Measurements from ENCODE around the gene HERC3. TPM values are rescaled to one million over a fixed set of nuclear protein-coding genes. Genes with fewer than 3 reads are reported as not detected.
"Not testable (repeated sequence)": the region's sequence is repeated elsewhere in the genome, so short reads cannot be mapped to it uniquely, and the experiment has no call there.

HERC3 gene
- total and polyA plus RNA-seq, 4 donors = 5.1 to 22.1 (median 10.0) TPM

GRCh38 chr4:88606832-88607231 lies 14.6 kb downstream of the HERC3 start:
- no peak for DNase-seq (ENCODE audit: low spot score)
- H3K4me3 ChIP-seq (ENCODE audit: low read depth in 1 of 3, low read length in 3 of 3) = no peak overlapping the region
- 99% methylated on average over 1 of the region's 1 CpG for WGBS
- no peak overlapping the region for H3K9ac ChIP-seq (ENCODE audit: low read depth in 1 of 2, low read length in 2 of 2)
- H3K36me3 ChIP-seq (ENCODE audit: control insufficient read depth in 4 of 4, insufficient read depth in 3 of 4, low read depth in 1 of 4, low read length in 3 of 4) = peaks cover 0 to 17% (median 6%) of the 10 kb centered on the region in 4 donors
- TF ChIP-seq HNF4A (conservative IDR thresholded peaks at IDR 0.05) (no peak), FOXA1 (IDR thresholded peaks at IDR 0.05) (no peak), TAF1 (conservative IDR thresholded peaks at IDR 0.05) (no peak), RAD21 (IDR thresholded peaks at IDR 0.05) (no peak), HNF4G (IDR thresholded peaks at IDR 0.05) (no peak), ATF3 (IDR thresholded peaks at IDR 0.05) (no peak), MAX (IDR thresholded peaks at IDR 0.05) (no peak), RXRA (IDR thresholded peaks at IDR 0.05) (no peak), EGR1 (IDR thresholded peaks at IDR 0.05; ENCODE audit: low read depth in 2 of 2) (no peak), SP1 (IDR thresholded peaks at IDR 0.05) (no peak), JUND (IDR thresholded peaks at IDR 0.05) (no peak), YY1 (IDR thresholded peaks at IDR 0.05) (no peak), ZBTB33 (IDR thresholded peaks at IDR 0.05) (no peak), CTCF (IDR thresholded peaks at IDR 0.05; ENCODE audit: low read depth, low read length, missing input control) (no peak), GABPA (IDR thresholded peaks at IDR 0.05 in 1 of 2, conservative IDR thresholded peaks at IDR 0.05 in 1 of 2) (no peak), REST (IDR thresholded peaks at IDR 0.05) (no peak), NR2F2 (IDR thresholded peaks at IDR 0.05) (no peak)
- no peak overlapping the region for H3K27ac ChIP-seq (ENCODE audit: low read depth in 1 of 2, low read length in 2 of 2)
- no peaks in the 10 kb centered on the region for H3K27me3 ChIP-seq (ENCODE audit: control insufficient read depth in 4 of 4, insufficient read depth in 4 of 4, low read length in 3 of 4)
- no peaks in the 10 kb centered on the region for H3K4me1 ChIP-seq (ENCODE audit: control insufficient read depth in 4 of 4, insufficient read depth in 4 of 4, low read length in 3 of 4)
- no peaks in the 10 kb centered on the region for H3K9me3 ChIP-seq (ENCODE audit: control insufficient read depth in 4 of 4, low read length in 3 of 4)

GRCh38 chr4:88609387-88609786 lies 17.1 kb downstream of the HERC3 start:
- DNase-seq (ENCODE audit: low spot score) = no peak
- H3K36me3 ChIP-seq (ENCODE audit: control insufficient read depth in 4 of 4, insufficient read depth in 3 of 4, low read depth in 1 of 4, low read length in 3 of 4) = peaks cover 0 to 17% (median 6%) of the 10 kb centered on the region in 4 donors
- no peaks in the 10 kb centered on the region for H3K4me1 ChIP-seq (ENCODE audit: control insufficient read depth in 4 of 4, insufficient read depth in 4 of 4, low read length in 3 of 4)
- WGBS = 82% methylated on average over 3 of the region's 3 CpGs
- no peak overlapping the region for H3K27ac ChIP-seq (ENCODE audit: low read depth in 1 of 2, low read length in 2 of 2)
- H3K9me3 ChIP-seq (ENCODE audit: control insufficient read depth in 4 of 4, low read length in 3 of 4) = no peaks in the 10 kb centered on the region
- no peak overlapping the region for H3K9ac ChIP-seq (ENCODE audit: low read depth in 1 of 2, low read length in 2 of 2)
- no peak for TF ChIP-seq GABPA (IDR thresholded peaks at IDR 0.05 in 1 of 2, conservative IDR thresholded peaks at IDR 0.05 in 1 of 2)
- no peak for TF ChIP-seq HNF4A (conservative IDR thresholded peaks at IDR 0.05)
- no peak for TF ChIP-seq RAD21 (IDR thresholded peaks at IDR 0.05)
- TF ChIP-seq TAF1 (conservative IDR thresholded peaks at IDR 0.05) = no peak
- TF ChIP-seq ATF3 (IDR thresholded peaks at IDR 0.05) = no peak
- TF ChIP-seq JUND (IDR thresholded peaks at IDR 0.05) = peak in 1 of 2 donors; percentile 17
- no peak for TF ChIP-seq CTCF (IDR thresholded peaks at IDR 0.05; ENCODE audit: low read depth, low read length, missing input control)
- H3K4me3 ChIP-seq (ENCODE audit: low read depth in 1 of 3, low read length in 3 of 3) = no peak overlapping the region
- no peaks in the 10 kb centered on the region for H3K27me3 ChIP-seq (ENCODE audit: control insufficient read depth in 4 of 4, insufficient read depth in 4 of 4, low read length in 3 of 4)

- H3K4me3 ChIP-seq (ENCODE audit: low read depth in 1 of 3, low read length in 3 of 3); H3K27ac ChIP-seq (ENCODE audit: low read depth in 1 of 2, low read length in 2 of 2); DNase-seq (ENCODE audit: low spot score); H3K4me1 ChIP-seq (ENCODE audit: control insufficient read depth in 4 of 4, insufficient read depth in 4 of 4, low read length in 3 of 4); H3K27me3 ChIP-seq (ENCODE audit: control insufficient read depth in 4 of 4, insufficient read depth in 4 of 4, low read length in 3 of 4); H3K9ac ChIP-seq (ENCODE audit: low read depth in 1 of 2, low read length in 2 of 2); H3K9me3 ChIP-seq (ENCODE audit: control insufficient read depth in 4 of 4, low read length in 3 of 4): not testable (repeated sequence)
- 97% methylated on average over 5 of the region's 5 CpGs for WGBS
- H3K36me3 ChIP-seq (ENCODE audit: control insufficient read depth in 4 of 4, insufficient read depth in 3 of 4, low read depth in 1 of 4, low read length in 3 of 4) = peaks cover 0 to 17% (median 6%) of the 10 kb centered on the region in 4 donors
These were observed 17.5 kb downstream of the HERC3 start for GRCh38 chr4:88609794-88610193.

Measured in liver (tissue), 9 donors.